ENCODE measurements around the gene ST8SIA4. TPM values are rescaled to one million over a fixed set of nuclear protein-coding genes. Genes with fewer than 3 reads are reported as not detected.

ST8SIA4 gene
- total RNA-seq, 2 donors from 2014 or later = 21.2 to 36.2 TPM

DNA sequence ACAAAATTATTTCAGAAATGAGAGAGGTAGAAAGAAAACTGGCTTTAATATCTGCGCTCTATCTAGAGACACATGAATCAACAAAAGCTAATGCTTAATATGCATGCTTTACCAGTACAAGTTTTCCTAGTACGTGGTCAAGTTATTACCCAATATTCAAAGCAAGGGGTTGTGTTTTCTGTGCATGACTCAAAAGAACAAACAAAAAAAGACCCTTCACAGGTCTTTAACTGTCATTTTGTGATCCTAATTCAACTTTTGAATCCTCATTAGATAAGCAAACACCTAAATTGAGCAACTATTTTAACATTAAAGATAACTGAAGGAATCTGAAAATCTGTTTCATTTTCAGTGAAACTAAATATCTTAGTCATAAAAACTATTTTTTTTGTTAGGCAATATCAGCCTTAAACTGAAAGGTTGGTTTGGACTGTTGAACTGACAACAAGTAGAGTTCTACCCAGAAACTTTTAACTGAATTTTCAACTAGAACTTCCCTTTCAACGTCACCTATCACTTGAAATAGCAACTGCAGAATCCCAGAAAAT, 12.5 kb downstream of the ST8SIA4 start:
- Mint-ChIP-seq H3K36me3 (peaks cover 19 to 32% of the 10 kb centered on the region in 2 donors), H3K27ac (peak overlapping the region; percentile 68 to 75), H3K9me3 (no peaks in the 10 kb centered on the region)
- DNase-seq (ENCODE audit: low spot score in 2 of 2) (no peak), ATAC-seq (peak; percentile 70 to 77)

GRCh38 chr5:100889896-100890295, 13.2 kb downstream of the ST8SIA4 start:
- Mint-ChIP-seq H3K36me3 (peaks cover 19 to 29% of the 10 kb centered on the region in 2 donors), H3K27ac (peak overlapping the region; percentile 68 to 75), H3K9me3 (no peaks in the 10 kb centered on the region)
- DNase-seq (ENCODE audit: low spot score in 2 of 2) = no peak
- no peak for ATAC-seq

DNA sequence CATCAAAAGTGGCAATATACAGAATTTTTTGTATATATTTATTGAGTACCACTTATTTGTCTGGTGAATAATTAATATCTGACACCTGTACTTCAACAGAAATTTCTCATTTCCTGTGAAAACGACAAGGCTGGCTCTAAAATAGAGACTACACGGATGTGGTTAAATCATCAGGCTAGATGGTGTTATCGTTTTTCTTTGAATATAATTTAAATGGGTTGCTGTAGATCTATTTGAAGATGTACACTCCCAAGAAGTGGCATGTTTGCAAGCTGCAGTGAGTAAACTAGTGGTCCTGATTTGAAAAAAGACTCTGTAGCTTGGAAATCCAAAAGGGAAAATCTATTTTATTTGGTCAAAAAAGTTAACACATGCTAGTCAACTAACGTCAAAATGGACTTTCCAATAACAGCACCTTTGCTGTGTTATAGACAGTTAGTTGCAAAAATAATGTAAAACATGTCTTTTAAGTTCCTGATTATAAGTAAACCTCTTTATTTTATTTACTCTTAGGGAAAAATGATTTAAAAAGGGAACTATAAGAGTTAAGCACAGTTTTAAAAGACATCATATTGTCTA, 13.8 kb downstream of the ST8SIA4 start:
- no peak for DNase-seq (ENCODE audit: low spot score in 2 of 2)
- peak in 1 of 2 donors; percentile 34 for ATAC-seq
- Mint-ChIP-seq H3K9me3 (peaks cover 0 to 3% of the 10 kb centered on the region in 2 donors), H3K36me3 (peaks cover 18 to 29% of the 10 kb centered on the region in 2 donors), H3K27ac (no peak overlapping the region)

DNA sequence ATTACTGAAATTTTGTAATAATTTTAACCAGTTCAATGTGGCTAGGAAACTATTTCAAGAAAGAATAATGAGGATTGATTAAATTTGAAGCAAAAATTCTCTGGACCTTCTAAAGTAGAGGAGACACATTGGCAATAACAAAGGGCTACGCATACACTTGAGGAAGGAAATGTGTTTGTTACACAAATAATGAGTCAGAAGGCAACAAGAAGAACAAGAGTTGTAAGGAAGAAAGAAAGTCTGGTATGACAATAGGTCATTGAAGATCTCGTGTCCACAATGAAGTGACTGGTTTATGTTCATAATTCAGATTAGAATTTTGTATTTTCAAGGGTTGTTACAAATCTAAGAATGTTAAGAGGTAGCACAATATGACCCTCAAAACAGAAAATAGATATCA, 25.8 kb downstream of the ST8SIA4 start:
- peaks cover 16 to 31% of the 10 kb centered on the region in 2 donors for H3K36me3 Mint-ChIP-seq
- ATAC-seq (no peak), DNase-seq (ENCODE audit: low spot score in 2 of 2) (no peak)
- peaks cover 3 to 15% of the 10 kb centered on the region in 2 donors for H3K9me3 Mint-ChIP-seq
- H3K27ac Mint-ChIP-seq = no peak overlapping the region

DNA sequence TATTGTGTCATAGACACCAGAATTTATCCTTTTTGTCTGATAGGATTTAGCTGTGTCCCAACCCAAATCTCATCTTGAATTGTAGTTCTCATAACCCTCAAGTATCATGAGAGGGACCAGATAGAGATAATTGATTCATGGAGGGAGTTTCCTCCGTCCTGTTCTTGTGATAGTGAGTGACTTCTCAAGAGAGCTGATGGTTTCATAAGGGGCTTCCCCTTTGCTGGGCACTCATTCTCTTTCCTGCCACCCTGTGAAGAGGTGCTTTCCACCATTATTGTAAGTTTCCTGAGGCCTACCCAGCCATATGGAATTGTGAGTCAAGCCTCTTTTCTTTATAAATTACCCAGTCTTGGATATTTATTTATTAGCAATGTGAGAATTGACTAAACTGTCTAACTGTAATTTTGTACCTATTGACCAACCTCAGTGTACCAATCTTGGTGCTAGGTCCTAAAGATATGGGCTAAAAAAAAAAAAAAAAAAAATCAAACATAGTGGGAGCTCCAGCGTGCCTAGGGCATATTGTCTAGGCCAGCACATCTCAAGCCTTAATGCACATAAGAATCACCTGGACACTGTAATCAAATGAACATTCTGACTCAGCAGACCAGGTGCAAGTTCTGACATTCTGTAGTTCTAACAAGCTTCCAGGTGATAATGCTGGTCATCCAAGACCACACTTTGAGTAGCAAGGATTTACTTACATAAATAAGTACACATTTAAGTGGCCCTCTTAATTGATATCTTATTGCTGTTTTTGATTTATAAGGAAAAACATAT, 30.5 kb downstream of the ST8SIA4 start:
- Mint-ChIP-seq H3K9me3 (peaks cover 3 to 10% of the 10 kb centered on the region in 2 donors), H3K36me3 (peaks cover 12 to 50% of the 10 kb centered on the region in 2 donors), H3K27ac (peak overlapping the region in 1 of 2 donors; percentile 78)
- ATAC-seq = peak; percentile 76 to 99
- DNase-seq (ENCODE audit: low spot score in 2 of 2) = peak in 1 of 2 donors; percentile 58

GRCh38 chr5:100867039-100867562, 36.0 kb downstream of the ST8SIA4 start:
- no peak for DNase-seq (ENCODE audit: low spot score in 2 of 2)
- Mint-ChIP-seq H3K27ac (no peak overlapping the region), H3K9me3 (peaks cover 0 to 12% of the 10 kb centered on the region in 2 donors), H3K36me3 (peaks cover 11 to 48% of the 10 kb centered on the region in 2 donors)
- ATAC-seq = peak in 1 of 2 donors; percentile 48

DNA sequence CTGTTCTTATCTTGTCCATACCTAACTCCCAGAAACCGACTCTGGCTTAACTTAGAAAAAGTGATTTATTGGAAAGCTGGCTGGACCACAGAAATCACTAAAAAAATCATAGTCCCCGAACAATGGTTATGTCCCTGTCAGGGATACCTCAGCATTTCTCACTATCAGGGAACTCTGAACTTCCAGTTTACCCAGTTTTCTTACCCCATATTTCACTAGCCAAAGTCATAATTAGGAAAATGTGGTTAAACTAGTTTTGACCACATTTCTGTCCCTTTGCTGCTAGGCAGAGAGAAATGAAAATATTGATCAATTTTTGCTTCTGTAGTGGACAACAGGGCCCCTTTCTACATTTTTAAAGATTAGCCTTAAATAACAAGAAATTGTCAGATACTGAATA, 38.2 kb downstream of the ST8SIA4 start:
- DNase-seq (ENCODE audit: low spot score in 2 of 2) = no peak
- H3K36me3 Mint-ChIP-seq = peaks cover 12 to 51% of the 10 kb centered on the region in 2 donors

DNA sequence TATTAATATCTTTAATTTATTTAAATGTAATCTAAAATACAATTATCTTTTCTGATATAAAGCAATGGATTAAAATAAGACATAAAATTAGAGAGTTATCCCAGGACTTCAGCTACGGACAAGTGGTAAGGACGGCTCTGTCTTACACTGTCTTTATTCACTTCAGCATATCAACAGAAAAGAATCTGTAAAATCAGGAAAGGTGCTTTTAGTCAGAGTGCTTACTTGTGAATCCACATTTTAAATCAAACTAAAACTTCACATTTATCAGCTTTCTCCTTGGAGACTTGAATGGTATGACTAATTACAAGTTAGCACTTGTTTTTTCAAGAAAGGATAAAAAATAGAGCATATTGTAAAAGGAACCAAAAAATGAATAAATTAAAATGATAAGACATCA, 39.3 kb downstream of the ST8SIA4 start:
- peaks cover 11 to 42% of the 10 kb centered on the region in 2 donors for H3K36me3 Mint-ChIP-seq
- peaks cover 0 to 12% of the 10 kb centered on the region in 2 donors for H3K9me3 Mint-ChIP-seq
- peak overlapping the region in 1 of 2 donors; percentile 29 for H3K27ac Mint-ChIP-seq
- ATAC-seq = peak in 1 of 2 donors; percentile 55
- DNase-seq (ENCODE audit: low spot score in 2 of 2) = no peak

More for the DNA sequence above, 38.2 kb downstream of the ST8SIA4 start:
- ATAC-seq = no peak
- no peak overlapping the region for H3K27ac Mint-ChIP-seq
- peaks cover 0 to 12% of the 10 kb centered on the region in 2 donors for H3K9me3 Mint-ChIP-seq

- peak; percentile 69 to 80 for ATAC-seq
- DNase-seq (ENCODE audit: low spot score in 2 of 2) = no peak
- peaks cover 0 to 12% of the 10 kb centered on the region in 2 donors for H3K9me3 Mint-ChIP-seq
- peak overlapping the region; percentile 74 to 88 for H3K27ac Mint-ChIP-seq
- H3K36me3 Mint-ChIP-seq = peaks cover 16 to 31% of the 10 kb centered on the region in 2 donors
These were observed 41.9 kb downstream of the ST8SIA4 start for GRCh38 chr5:100861148-100861547.

- Mint-ChIP-seq H3K27ac (peak overlapping the region in 1 of 2 donors; percentile 71), H3K36me3 (peaks cover 19 to 26% of the 10 kb centered on the region in 2 donors), H3K9me3 (peaks cover 0 to 7% of the 10 kb centered on the region in 2 donors)
- no peak for DNase-seq (ENCODE audit: low spot score in 2 of 2)
- peak; percentile 72 for ATAC-seq
These were observed 42.7 kb downstream of the ST8SIA4 start for GRCh38 chr5:100860407-100860806.

- ATAC-seq (no peak), DNase-seq (ENCODE audit: low spot score in 2 of 2) (no peak)
- Mint-ChIP-seq H3K36me3 (peaks cover 26 to 31% of the 10 kb centered on the region in 2 donors), H3K27ac (no peak overlapping the region), H3K9me3 (peaks cover 0 to 5% of the 10 kb centered on the region in 2 donors)
These were observed 44.0 kb downstream of the ST8SIA4 start for GRCh38 chr5:100858987-100859545.

- DNase-seq (ENCODE audit: low spot score in 2 of 2) (no peak), ATAC-seq (no peak)
- H3K36me3 Mint-ChIP-seq = peaks cover 18 to 24% of the 10 kb centered on the region in 2 donors
- H3K27ac Mint-ChIP-seq = no peak overlapping the region
- no peaks in the 10 kb centered on the region for H3K9me3 Mint-ChIP-seq
These were observed 46.6 kb downstream of the ST8SIA4 start for GRCh38 chr5:100856462-100856861.

DNA sequence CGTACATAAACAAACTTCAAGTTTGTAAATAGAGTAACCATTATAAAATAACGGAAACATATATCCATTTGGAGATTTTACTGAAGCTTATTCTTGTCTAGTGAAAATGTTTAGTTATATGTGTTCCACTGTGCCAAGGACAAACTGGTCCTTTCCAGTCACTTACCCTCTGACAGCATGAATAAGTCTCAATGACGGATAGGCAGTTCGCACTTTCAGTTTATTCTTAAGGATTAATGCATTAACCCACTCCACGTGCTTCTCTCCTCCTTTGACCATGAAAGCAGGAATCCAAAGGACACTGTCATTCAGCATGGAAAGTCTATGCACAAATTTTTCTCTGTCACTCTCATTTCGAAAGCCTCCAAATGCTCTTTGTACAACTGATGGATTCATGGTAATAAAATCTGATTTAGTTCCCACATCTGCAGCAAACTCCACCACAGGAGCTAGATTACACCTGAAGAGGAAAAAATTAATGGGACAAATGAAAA, 47.1 kb downstream of the ST8SIA4 start:
- no peak for DNase-seq (ENCODE audit: low spot score in 2 of 2)
- no peaks in the 10 kb centered on the region for H3K9me3 Mint-ChIP-seq
- ATAC-seq = no peak
- H3K27ac Mint-ChIP-seq = no peak overlapping the region
- peaks cover 15 to 21% of the 10 kb centered on the region in 2 donors for H3K36me3 Mint-ChIP-seq

DNA sequence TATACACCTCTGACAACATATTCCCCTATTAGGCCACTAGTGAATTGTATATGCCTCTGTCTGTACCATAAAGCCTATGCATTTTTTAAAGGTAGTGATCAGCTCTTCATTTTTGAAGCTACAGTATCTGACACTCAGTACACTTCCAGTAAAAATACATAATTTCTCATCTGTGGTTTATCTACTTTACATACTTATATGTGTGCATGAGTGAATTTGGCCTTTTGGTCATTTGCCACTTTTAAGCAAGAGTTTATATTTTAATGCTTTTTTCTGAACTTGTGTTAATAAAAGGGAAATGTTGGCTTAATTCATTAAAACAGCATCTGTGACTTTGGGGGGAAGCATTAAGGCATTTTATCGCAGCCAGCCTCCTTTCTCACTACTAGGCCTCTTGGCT, 47.8 kb downstream of the ST8SIA4 start:
- H3K27ac Mint-ChIP-seq = peak overlapping the region in 1 of 2 donors; percentile 52
- H3K36me3 Mint-ChIP-seq = peaks cover 15 to 19% of the 10 kb centered on the region in 2 donors
- DNase-seq (ENCODE audit: low spot score in 2 of 2) = no peak
- no peak for ATAC-seq
- H3K9me3 Mint-ChIP-seq = no peaks in the 10 kb centered on the region

- H3K27ac Mint-ChIP-seq = peak overlapping the region; percentile 52 to 57
- H3K36me3 Mint-ChIP-seq = peaks cover 15 to 16% of the 10 kb centered on the region in 2 donors
- no peak for DNase-seq (ENCODE audit: low spot score in 2 of 2)
- H3K9me3 Mint-ChIP-seq = no peaks in the 10 kb centered on the region
- no peak for ATAC-seq
These were observed 48.5 kb downstream of the ST8SIA4 start for GRCh38 chr5:100854591-100854990.

DNA sequence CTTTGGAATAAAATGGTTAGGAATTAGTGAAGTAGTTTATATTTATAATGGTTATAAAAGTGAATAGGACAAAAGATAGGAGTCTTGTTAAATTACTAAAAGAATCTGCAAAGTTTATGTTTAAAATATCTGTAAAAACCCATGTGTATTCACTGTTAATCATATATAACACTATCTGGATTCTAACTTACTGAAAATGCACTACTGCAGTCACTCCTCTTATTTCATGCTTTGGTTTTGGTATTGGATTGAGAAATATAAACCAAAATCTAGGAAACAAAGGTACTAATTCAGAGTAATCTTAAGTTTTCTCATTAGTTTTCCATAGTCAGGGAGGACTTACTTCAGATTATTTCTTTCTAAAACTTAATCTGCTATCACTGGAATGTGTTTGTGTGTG, 49.5 kb downstream of the ST8SIA4 start:
- Mint-ChIP-seq H3K27ac (peak overlapping the region; percentile 68 to 88), H3K9me3 (no peaks in the 10 kb centered on the region), H3K36me3 (peaks cover 15 to 16% of the 10 kb centered on the region in 2 donors)
- ATAC-seq = peak; percentile 25 to 53
- DNase-seq (ENCODE audit: low spot score in 2 of 2) = no peak
